Activated CD8-positive, alpha-beta memory T cell treated with anti-CD3 and anti-CD28 coated beads, Interleukin-2, amount 10 ng/mL, durations not matched to agents 7 days and 5 days (primary cell): Measurements from ENCODE around the gene ELAVL2. TPM values are rescaled to one million over a fixed set of nuclear protein-coding genes. Genes with fewer than 3 reads are reported as not detected.

Experiments used
- ATAC-seq: fragments of 150-1000 bp; cut with Tn5 transposase; one replicate; pipeline ENCODE4 v1.10.0; 2021; ENCODE audit warnings: moderate library complexity
- CTCF ChIA-PET: fragments of 350-600 bp; sonication (Branson Sonifier 250); formaldehyde crosslinking; loops from one replicate; lab custom pipeline; 2021; ENCODE audit warnings: antibody characterized with exemption; lab: Charles Lee
- DNase-seq: peaks from one replicate; pipeline ENCODE4 v3.0.0-alpha.2; 2020
- H3K27ac Mint-ChIP-seq: one replicate; pipeline ENCODE4 v1.8.0; 2021; ENCODE audit warnings: mild to moderate bottlenecking, mixed read lengths
- H3K27me3 Mint-ChIP-seq: one replicate; pipeline ENCODE4 v1.8.0; 2021; ENCODE audit warnings: mixed read lengths
- H3K36me3 Mint-ChIP-seq: one replicate; pipeline ENCODE4 v1.8.0; 2021; ENCODE audit warnings: mild to moderate bottlenecking, mixed read lengths
- H3K4me1 Mint-ChIP-seq: one replicate; pipeline ENCODE4 v1.8.0; 2021; ENCODE audit warnings: mixed read lengths
- H3K4me3 Mint-ChIP-seq: one replicate; pipeline ENCODE4 v1.8.0; 2021; ENCODE audit warnings: mild to moderate bottlenecking, moderate library complexity, mixed read lengths
- H3K9me3 Mint-ChIP-seq: one replicate; pipeline ENCODE4 v1.8.0; 2022; ENCODE audit warnings: low read depth, mixed read lengths
- total RNA-seq, 2 experiments: library from RNA; stranded (reverse); gene quantifications; one replicate each; pipeline ENCODE4 v1.2.3, GENCODE V29; 2021

ELAVL2 gene
- total RNA-seq, 2 experiments from 2014 or later: not detected

- ATAC-seq (no peak), DNase-seq (no peak)
- Mint-ChIP-seq H3K4me1 (no peaks in the 10 kb centered on the region), H3K36me3 (no peaks in the 10 kb centered on the region), H3K27ac (no peak overlapping the region), H3K27me3 (peaks cover 19% of the 10 kb centered on the region), H3K4me3 (no peak overlapping the region), H3K9me3 (no peaks in the 10 kb centered on the region)
- CTCF ChIA-PET: interaction anchor here (0.8 kb wide), 1 partner anchor 34 kb away, joined by 3 read pairs; no protein-coding TSS in a partner anchor
Observed at GRCh38 chr9:23825700-23826099, 340 bp downstream of the ELAVL2 start.

GRCh38 chr9:23824830-23825591, 1.0 kb downstream of the ELAVL2 start:
- H3K4me3 Mint-ChIP-seq: no peak overlapping the region
- H3K27me3 Mint-ChIP-seq: peaks cover 19% of the 10 kb centered on the region
- no peaks in the 10 kb centered on the region for H3K4me1 Mint-ChIP-seq
- no peaks in the 10 kb centered on the region for H3K9me3 Mint-ChIP-seq
- ATAC-seq: no peak
- DNase-seq: no peak
- no peaks in the 10 kb centered on the region for H3K36me3 Mint-ChIP-seq
- no peak overlapping the region for H3K27ac Mint-ChIP-seq
- CTCF ChIA-PET: no interaction called here

- H3K4me3 Mint-ChIP-seq: no peak overlapping the region
- H3K27ac Mint-ChIP-seq: no peak overlapping the region
- CTCF ChIA-PET: no interaction called here
- peaks cover 22% of the 10 kb centered on the region for H3K27me3 Mint-ChIP-seq
- no peaks in the 10 kb centered on the region for H3K36me3 Mint-ChIP-seq
- H3K9me3 Mint-ChIP-seq: no peaks in the 10 kb centered on the region
- ATAC-seq (no peak), DNase-seq (no peak)
- no peaks in the 10 kb centered on the region for H3K4me1 Mint-ChIP-seq
Observed at GRCh38 chr9:23823986-23824829, 1.8 kb downstream of the ELAVL2 start.

- ATAC-seq: no peak
- peaks cover 24% of the 10 kb centered on the region for H3K27me3 Mint-ChIP-seq
- no peak overlapping the region for H3K4me3 Mint-ChIP-seq
- CTCF ChIA-PET: no interaction called here
- H3K9me3 Mint-ChIP-seq: no peaks in the 10 kb centered on the region
- H3K4me1 Mint-ChIP-seq: no peaks in the 10 kb centered on the region
- H3K36me3 Mint-ChIP-seq: no peaks in the 10 kb centered on the region
- H3K27ac Mint-ChIP-seq: no peak overlapping the region
- no peak for DNase-seq
Observed at GRCh38 chr9:23823269-23823668, 2.8 kb downstream of the ELAVL2 start.

GRCh38 chr9:23822261-23823169, 3.5 kb downstream of the ELAVL2 start:
- no peak overlapping the region for H3K4me3 Mint-ChIP-seq
- ATAC-seq: no peak

GRCh38 chr9:23821375-23822181, 4.5 kb downstream of the ELAVL2 start:
- no peak for ATAC-seq
- Mint-ChIP-seq H3K9me3 (no peaks in the 10 kb centered on the region), H3K27me3 (peaks cover 24% of the 10 kb centered on the region), H3K36me3 (no peaks in the 10 kb centered on the region), H3K27ac (peak overlapping the region; percentile 40), H3K4me1 (no peaks in the 10 kb centered on the region), H3K4me3 (no peak overlapping the region)
- DNase-seq: no peak
- CTCF ChIA-PET: no interaction called here

More at GRCh38 chr9:23822261-23823169, 3.5 kb downstream of the ELAVL2 start:
- Mint-ChIP-seq H3K4me1 (no peaks in the 10 kb centered on the region), H3K27ac (peak overlapping the region; percentile 49), H3K27me3 (peaks cover 24% of the 10 kb centered on the region), H3K36me3 (no peaks in the 10 kb centered on the region), H3K9me3 (no peaks in the 10 kb centered on the region)
- no peak for DNase-seq
- CTCF ChIA-PET: no interaction called here

GRCh38 chr9:23820451-23821374, 5.3 kb downstream of the ELAVL2 start:
- ATAC-seq (no peak), DNase-seq (no peak)
- Mint-ChIP-seq H3K27ac (peak overlapping the region; percentile 40), H3K9me3 (no peaks in the 10 kb centered on the region), H3K27me3 (peaks cover 24% of the 10 kb centered on the region), H3K36me3 (no peaks in the 10 kb centered on the region), H3K4me1 (no peaks in the 10 kb centered on the region), H3K4me3 (no peak overlapping the region)
- CTCF ChIA-PET: no interaction called here

GRCh38 chr9:23819403-23819802, 6.6 kb downstream of the ELAVL2 start:
- Mint-ChIP-seq H3K9me3 (no peaks in the 10 kb centered on the region), H3K27me3 (peaks cover 24% of the 10 kb centered on the region), H3K27ac (no peak overlapping the region), H3K4me3 (no peak overlapping the region), H3K4me1 (no peaks in the 10 kb centered on the region), H3K36me3 (no peaks in the 10 kb centered on the region)
- DNase-seq (no peak), ATAC-seq (no peak)
- CTCF ChIA-PET: no interaction called here

- Mint-ChIP-seq H3K36me3 (no peaks in the 10 kb centered on the region), H3K4me3 (no peak overlapping the region), H3K27me3 (peaks cover 2% of the 10 kb centered on the region), H3K9me3 (no peaks in the 10 kb centered on the region), H3K27ac (no peak overlapping the region), H3K4me1 (no peaks in the 10 kb centered on the region)
- ATAC-seq: no peak
- DNase-seq: no peak
- CTCF ChIA-PET: no interaction called here
Observed at GRCh38 chr9:23814243-23814642, 11.8 kb downstream of the ELAVL2 start.

GRCh38 chr9:23812673-23813072, 13.4 kb downstream of the ELAVL2 start:
- Mint-ChIP-seq H3K27ac (no peak overlapping the region), H3K4me3 (no peak overlapping the region), H3K27me3 (no peaks in the 10 kb centered on the region), H3K36me3 (no peaks in the 10 kb centered on the region), H3K9me3 (no peaks in the 10 kb centered on the region), H3K4me1 (no peaks in the 10 kb centered on the region)
- CTCF ChIA-PET: no interaction called here
- ATAC-seq: no peak
- no peak for DNase-seq

- DNase-seq (no peak), ATAC-seq (no peak)
- H3K36me3 Mint-ChIP-seq: no peaks in the 10 kb centered on the region
- H3K4me1 Mint-ChIP-seq: no peaks in the 10 kb centered on the region
- no peaks in the 10 kb centered on the region for H3K27me3 Mint-ChIP-seq
- H3K4me3 Mint-ChIP-seq: no peak overlapping the region
- no peaks in the 10 kb centered on the region for H3K9me3 Mint-ChIP-seq
- H3K27ac Mint-ChIP-seq: no peak overlapping the region
- CTCF ChIA-PET: no interaction called here
Observed at GRCh38 chr9:23811633-23812032, 14.4 kb downstream of the ELAVL2 start.

GRCh38 chr9:23803216-23803615, 22.8 kb downstream of the ELAVL2 start:
- Mint-ChIP-seq H3K27me3 (no peaks in the 10 kb centered on the region), H3K4me1 (no peaks in the 10 kb centered on the region), H3K4me3 (no peak overlapping the region), H3K36me3 (no peaks in the 10 kb centered on the region), H3K9me3 (no peaks in the 10 kb centered on the region), H3K27ac (no peak overlapping the region)
- DNase-seq (no peak), ATAC-seq (no peak)
- CTCF ChIA-PET: no interaction called here
